ENCODE data around the gene ZC3H12D. TPM values are rescaled to one million over a fixed set of nuclear protein-coding genes. Genes with fewer than 3 reads are reported as not detected.

ZC3H12D gene
- total and polyA plus RNA-seq, 2 experiments from 2014 or later = 0.07 TPM; not detected in 1

DNA sequence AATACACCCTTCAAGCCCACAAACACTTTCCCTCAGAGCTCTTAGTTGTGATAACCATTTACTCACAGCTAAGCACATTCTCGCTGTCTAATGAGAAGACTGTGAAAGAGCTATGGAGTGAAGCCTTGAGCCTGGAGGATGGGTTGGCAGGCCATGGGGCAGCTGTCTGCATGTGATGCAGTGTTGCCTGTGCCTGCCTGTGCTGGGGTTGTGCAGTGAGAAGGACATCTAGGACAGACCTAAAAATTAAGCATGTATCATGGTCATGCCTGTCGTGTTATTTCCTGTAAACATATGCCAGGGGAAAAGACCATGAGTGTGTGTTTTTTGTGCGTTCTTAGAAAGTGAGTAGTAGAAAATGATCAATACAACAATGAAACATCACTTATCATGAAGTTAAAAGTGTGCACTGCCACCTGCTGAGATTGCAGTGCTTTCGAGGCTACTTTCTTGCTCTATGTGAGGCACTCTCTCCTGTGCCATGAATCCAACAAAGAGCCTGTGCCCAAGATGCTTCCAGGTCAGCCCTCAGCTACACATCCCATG is 8.1 kb upstream of the ZC3H12D start:
- no peak for ATAC-seq
- Histone ChIP-seq H3K27ac (ENCODE audit: low read depth) (no peak overlapping the region), H3K4me3 (no peak overlapping the region), H4K20me1 (replicated peaks; ENCODE audit: insufficient read depth) (no peaks in the 10 kb centered on the region), H3F3A (replicated peaks; ENCODE audit: low read depth) (no peaks in the 10 kb centered on the region), H3K36me3 (ENCODE audit: insufficient read depth) (no peaks in the 10 kb centered on the region), H3K79me2 (replicated peaks; ENCODE audit: insufficient read depth) (no peaks in the 10 kb centered on the region), H3K4me2 (no peak overlapping the region), H3K4me1 (ENCODE audit: insufficient read depth) (no peaks in the 10 kb centered on the region), H2AFZ (no peak overlapping the region), H3K27me3 (ENCODE audit: insufficient read depth) (no peaks in the 10 kb centered on the region), H3K9me2 (ENCODE audit: insufficient read depth) (no peaks in the 10 kb centered on the region)
- no peak overlapping the region for H3K4me3 Mint-ChIP-seq
- no peak for DNase-seq (ENCODE audit: low spot score)
- H3K9me3 Mint-ChIP-seq = no peaks in the 10 kb centered on the region; the same call in 2 of the 3 replicates
- H3K27me3 Mint-ChIP-seq (ENCODE audit: insufficient read depth, low read depth, poor library complexity) = peaks cover 6% of the 10 kb centered on the region
- H3K4me1 Mint-ChIP-seq = peaks cover 8% of the 10 kb centered on the region; the same call in 2 of the 3 replicates
- no peak overlapping the region for H3K27ac Mint-ChIP-seq
- H3K36me3 Mint-ChIP-seq (ENCODE audit: low read depth) = no peaks in the 10 kb centered on the region
- TF ChIP-seq EZH2 (IDR thresholded peaks at IDR 0.05; ENCODE audit: low read depth, unreplicated experiment) = no peak
- TF ChIP-seq EZH2phosphoT487 (IDR thresholded peaks at IDR 0.05; ENCODE audit: unreplicated experiment) = no peak
- TF ChIP-seq, protein P1, sequence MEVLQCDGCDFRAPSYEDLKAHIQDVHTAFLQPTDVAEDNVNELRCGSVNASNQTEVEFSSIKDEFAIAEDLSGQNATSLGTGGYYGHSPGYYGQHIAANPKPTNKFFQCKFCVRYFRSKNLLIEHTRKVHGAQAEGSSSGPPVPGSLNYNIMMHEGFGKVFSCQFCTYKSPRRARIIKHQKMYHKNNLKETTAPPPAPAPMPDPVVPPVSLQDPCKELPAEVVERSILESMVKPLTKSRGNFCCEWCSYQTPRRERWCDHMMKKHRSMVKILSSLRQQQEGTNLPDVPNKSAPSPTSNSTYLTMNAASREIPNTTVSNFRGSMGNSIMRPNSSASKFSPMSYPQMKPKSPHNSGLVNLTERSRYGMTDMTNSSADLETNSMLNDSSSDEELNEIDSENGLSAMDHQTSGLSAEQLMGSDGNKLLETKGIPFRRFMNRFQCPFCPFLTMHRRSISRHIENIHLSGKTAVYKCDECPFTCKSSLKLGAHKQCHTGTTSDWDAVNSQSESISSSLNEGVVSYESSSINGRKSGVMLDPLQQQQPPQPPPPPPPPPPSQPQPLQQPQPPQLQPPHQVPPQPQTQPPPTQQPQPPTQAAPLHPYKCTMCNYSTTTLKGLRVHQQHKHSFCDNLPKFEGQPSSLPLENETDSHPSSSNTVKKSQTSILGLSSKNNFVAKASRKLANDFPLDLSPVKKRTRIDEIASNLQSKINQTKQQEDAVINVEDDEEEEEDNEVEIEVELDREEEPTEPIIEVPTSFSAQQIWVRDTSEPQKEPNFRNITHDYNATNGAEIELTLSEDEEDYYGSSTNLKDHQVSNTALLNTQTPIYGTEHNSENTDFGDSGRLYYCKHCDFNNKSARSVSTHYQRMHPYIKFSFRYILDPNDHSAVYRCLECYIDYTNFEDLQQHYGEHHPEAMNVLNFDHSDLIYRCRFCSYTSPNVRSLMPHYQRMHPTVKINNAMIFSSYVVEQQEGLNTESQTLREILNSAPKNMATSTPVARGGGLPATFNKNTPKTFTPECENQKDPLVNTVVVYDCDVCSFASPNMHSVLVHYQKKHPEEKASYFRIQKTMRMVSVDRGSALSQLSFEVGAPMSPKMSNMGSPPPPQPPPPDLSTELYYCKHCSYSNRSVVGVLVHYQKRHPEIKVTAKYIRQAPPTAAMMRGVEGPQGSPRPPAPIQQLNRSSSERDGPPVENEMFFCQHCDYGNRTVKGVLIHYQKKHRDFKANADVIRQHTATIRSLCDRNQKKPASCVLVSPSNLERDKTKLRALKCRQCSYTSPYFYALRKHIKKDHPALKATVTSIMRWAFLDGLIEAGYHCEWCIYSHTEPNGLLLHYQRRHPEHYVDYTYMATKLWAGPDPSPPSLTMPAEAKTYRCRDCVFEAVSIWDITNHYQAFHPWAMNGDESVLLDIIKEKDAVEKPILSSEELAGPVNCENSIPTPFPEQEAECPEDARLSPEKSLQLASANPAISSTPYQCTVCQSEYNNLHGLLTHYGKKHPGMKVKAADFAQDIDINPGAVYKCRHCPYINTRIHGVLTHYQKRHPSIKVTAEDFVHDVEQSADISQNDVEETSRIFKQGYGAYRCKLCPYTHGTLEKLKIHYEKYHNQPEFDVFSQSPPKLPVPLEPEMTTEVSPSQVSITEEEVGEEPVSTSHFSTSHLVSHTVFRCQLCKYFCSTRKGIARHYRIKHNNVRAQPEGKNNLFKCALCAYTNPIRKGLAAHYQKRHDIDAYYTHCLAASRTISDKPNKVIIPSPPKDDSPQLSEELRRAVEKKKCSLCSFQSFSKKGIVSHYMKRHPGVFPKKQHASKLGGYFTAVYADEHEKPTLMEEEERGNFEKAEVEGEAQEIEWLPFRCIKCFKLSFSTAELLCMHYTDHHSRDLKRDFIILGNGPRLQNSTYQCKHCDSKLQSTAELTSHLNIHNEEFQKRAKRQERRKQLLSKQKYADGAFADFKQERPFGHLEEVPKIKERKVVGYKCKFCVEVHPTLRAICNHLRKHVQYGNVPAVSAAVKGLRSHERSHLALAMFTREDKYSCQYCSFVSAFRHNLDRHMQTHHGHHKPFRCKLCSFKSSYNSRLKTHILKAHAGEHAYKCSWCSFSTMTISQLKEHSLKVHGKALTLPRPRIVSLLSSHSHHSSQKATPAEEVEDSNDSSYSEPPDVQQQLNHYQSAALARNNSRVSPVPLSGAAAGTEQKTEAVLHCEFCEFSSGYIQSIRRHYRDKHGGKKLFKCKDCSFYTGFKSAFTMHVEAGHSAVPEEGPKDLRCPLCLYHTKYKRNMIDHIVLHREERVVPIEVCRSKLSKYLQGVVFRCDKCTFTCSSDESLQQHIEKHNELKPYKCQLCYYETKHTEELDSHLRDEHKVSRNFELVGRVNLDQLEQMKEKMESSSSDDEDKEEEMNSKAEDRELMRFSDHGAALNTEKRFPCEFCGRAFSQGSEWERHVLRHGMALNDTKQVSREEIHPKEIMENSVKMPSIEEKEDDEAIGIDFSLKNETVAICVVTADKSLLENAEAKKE (CRISPR knock-in tag; IDR thresholded peaks at IDR 0.05) = no peak
- no peak for TF ChIP-seq ZNF331 (CRISPR knock-in tag; IDR thresholded peaks at IDR 0.05; ENCODE audit: low read depth)
- TF ChIP-seq CREB1 (CRISPR knock-in tag; IDR thresholded peaks at IDR 0.05; ENCODE audit: low read depth) = no peak
- TF ChIP-seq STAT1 (IDR thresholded peaks at IDR 0.05; ENCODE audit: unreplicated experiment) = no peak
- TF ChIP-seq, protein P2, sequence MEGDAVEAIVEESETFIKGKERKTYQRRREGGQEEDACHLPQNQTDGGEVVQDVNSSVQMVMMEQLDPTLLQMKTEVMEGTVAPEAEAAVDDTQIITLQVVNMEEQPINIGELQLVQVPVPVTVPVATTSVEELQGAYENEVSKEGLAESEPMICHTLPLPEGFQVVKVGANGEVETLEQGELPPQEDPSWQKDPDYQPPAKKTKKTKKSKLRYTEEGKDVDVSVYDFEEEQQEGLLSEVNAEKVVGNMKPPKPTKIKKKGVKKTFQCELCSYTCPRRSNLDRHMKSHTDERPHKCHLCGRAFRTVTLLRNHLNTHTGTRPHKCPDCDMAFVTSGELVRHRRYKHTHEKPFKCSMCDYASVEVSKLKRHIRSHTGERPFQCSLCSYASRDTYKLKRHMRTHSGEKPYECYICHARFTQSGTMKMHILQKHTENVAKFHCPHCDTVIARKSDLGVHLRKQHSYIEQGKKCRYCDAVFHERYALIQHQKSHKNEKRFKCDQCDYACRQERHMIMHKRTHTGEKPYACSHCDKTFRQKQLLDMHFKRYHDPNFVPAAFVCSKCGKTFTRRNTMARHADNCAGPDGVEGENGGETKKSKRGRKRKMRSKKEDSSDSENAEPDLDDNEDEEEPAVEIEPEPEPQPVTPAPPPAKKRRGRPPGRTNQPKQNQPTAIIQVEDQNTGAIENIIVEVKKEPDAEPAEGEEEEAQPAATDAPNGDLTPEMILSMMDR (conservative IDR thresholded peaks at IDR 0.05; ENCODE audit: low read depth in 2 of 2) = no peak
- no peak for TF ChIP-seq ZNF114 (CRISPR knock-in tag; IDR thresholded peaks at IDR 0.05)
- TF ChIP-seq NANOG (IDR thresholded peaks at IDR 0.05; ENCODE audit: borderline replicate concordance) = no peak
- TF ChIP-seq JUNB (IDR thresholded peaks at IDR 0.05; ENCODE audit: unreplicated experiment) = no peak
- TF ChIP-seq, protein P3, sequence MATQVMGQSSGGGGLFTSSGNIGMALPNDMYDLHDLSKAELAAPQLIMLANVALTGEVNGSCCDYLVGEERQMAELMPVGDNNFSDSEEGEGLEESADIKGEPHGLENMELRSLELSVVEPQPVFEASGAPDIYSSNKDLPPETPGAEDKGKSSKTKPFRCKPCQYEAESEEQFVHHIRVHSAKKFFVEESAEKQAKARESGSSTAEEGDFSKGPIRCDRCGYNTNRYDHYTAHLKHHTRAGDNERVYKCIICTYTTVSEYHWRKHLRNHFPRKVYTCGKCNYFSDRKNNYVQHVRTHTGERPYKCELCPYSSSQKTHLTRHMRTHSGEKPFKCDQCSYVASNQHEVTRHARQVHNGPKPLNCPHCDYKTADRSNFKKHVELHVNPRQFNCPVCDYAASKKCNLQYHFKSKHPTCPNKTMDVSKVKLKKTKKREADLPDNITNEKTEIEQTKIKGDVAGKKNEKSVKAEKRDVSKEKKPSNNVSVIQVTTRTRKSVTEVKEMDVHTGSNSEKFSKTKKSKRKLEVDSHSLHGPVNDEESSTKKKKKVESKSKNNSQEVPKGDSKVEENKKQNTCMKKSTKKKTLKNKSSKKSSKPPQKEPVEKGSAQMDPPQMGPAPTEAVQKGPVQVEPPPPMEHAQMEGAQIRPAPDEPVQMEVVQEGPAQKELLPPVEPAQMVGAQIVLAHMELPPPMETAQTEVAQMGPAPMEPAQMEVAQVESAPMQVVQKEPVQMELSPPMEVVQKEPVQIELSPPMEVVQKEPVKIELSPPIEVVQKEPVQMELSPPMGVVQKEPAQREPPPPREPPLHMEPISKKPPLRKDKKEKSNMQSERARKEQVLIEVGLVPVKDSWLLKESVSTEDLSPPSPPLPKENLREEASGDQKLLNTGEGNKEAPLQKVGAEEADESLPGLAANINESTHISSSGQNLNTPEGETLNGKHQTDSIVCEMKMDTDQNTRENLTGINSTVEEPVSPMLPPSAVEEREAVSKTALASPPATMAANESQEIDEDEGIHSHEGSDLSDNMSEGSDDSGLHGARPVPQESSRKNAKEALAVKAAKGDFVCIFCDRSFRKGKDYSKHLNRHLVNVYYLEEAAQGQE (IDR thresholded peaks at IDR 0.05; ENCODE audit: unreplicated experiment) = no peak
- TF ChIP-seq, protein P4, sequence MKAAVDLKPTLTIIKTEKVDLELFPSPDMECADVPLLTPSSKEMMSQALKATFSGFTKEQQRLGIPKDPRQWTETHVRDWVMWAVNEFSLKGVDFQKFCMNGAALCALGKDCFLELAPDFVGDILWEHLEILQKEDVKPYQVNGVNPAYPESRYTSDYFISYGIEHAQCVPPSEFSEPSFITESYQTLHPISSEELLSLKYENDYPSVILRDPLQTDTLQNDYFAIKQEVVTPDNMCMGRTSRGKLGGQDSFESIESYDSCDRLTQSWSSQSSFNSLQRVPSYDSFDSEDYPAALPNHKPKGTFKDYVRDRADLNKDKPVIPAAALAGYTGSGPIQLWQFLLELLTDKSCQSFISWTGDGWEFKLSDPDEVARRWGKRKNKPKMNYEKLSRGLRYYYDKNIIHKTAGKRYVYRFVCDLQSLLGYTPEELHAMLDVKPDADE (IDR thresholded peaks at IDR 0.05) = no peak
- TF ChIP-seq POLR2AphosphoS5 (IDR thresholded peaks at IDR 0.05; ENCODE audit: low read depth) = no peak
